ENCODE results near the gene SLC6A1.

SLC6A1 gene

DNA sequence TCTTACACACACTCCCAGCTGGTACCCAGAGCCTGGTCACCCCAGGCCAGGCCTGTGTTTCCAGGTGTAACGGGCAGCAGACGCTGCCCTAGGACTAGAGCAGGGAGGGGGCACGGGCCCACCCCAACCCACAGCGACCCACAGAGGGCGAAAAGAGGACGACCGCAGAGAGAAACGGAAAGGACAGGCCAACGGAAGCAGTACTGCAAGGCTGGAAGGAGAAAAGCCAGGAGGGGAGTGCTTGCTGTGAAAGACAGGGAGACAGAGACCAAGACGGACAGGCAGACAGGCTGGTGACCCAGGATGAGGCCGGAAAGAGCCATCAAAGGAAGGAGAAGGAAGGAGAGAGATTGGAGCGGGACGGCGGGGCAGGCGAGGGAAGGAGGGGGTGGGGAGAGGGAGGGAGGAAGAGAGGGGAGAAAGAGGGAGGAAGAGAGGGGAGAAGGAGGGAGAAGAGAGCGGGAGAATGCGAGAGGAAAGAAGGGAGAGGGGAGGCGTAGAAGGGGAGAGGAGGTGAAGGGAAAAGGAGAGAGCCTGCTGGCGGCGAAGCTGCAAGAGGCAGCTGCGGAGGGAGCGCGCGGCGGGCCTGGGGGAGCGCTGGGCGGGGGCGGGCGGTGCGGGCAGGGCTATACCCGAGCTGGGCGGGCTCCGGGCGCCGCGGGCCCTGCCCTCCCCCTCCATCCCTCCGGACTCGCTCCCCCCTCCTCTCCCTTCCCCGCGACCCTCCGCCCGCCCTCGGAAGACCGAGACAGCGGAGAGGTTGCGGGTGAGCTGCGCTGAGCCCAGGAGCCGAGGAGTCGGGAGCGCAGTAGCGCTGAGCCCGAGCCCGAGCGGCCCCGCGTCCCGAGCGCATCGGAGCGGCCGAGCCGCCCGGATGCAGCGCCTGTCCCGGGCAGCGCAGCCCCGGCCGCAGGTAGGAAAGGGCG is at the start of gene SLC6A1:
Gene SLC6A1 (plus strand): TSS at position 732 of the 926 bp plus-strand sequence. CDS start 24,464 bp downstream, outside the sequence.
- no peak for TF ChIP-seq ZNF274 (IDR thresholded peaks at IDR 0.05; ENCODE audit: low read depth, low read length)
- no peak within 1 kb of the TSS for H3K4me3 ChIP-seq (ENCODE audit: low read length)

DNA sequence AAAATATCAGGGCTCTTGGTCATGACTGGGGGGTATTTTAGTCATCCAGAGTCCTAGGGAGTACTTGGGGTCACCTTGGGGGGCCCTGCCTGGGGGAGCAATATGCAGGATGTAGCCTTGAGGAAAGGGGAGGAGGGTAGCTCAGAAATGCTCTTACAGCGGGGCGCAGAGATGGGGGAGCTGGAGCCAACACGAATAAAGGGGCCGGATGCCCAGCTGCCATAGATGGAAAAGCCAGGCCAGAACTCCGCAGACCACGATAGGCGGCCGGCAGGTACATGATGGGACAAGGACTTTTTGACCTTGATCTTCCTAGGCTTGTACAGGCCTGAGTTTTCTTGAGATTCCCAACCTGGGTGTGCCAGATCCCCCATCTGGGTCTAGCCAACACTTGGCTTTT is 47.7 kb upstream of the SLC6A1 start:
- no peak for TF ChIP-seq ZNF274 (IDR thresholded peaks at IDR 0.05; ENCODE audit: low read depth, low read length)
- H3K4me3 ChIP-seq (ENCODE audit: low read length): no peak overlapping the region

DNA sequence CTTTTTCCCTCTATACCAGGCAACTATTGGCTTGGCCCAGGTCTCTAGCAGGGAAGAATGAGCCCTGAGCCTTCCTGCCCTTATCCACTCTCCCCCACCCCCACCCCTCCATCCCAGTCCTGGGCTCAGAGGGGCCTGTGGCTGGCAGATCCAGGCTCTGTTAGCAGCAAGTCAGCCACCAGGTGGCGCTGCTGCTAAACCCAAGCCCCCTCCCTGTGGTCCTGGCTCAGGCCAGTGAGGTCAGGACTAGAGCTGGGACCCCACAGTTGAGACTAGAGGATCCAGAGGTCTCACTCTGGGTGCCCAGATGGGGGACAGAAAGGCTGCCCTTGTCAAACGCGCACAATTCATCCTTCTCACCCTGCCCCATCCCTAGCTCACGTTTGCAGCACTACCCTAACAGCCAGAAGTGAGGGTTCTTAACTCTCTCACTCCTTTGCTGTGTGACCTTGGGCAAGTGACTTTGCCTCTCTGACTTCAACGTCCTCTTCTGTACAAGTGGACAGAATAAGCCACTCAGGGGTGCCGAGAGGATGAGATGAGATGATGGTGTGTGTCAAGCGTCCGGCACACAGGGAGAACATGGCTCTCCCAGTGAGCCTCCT is 46.8 kb upstream of the SLC6A1 start:
- H3K4me3 ChIP-seq (ENCODE audit: low read length): no peak overlapping the region
- TF ChIP-seq ZNF274 (IDR thresholded peaks at IDR 0.05; ENCODE audit: low read depth, low read length): no peak

DNA sequence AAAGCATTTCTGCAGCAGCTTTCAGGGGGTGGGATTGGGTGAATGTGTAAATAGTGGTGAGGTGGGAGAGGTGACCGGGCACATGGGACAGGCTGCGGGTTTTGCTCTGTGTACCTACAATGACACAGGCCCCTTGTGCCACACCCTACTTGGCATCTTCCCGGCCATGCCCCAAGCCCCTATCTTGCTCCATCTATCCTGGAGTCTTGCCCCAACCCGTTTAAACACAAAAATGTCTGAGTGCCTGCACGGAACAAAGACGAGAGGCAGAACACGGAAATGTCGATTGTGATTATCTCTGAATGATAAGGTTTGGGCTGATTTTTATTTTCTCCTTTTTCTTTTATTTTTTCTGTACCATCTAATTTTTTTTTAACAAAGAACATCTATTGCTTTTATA is 46.0 kb upstream of the SLC6A1 start:
- TF ChIP-seq ZNF274 (IDR thresholded peaks at IDR 0.05; ENCODE audit: low read depth, low read length): no peak
- no peak overlapping the region for H3K4me3 ChIP-seq (ENCODE audit: low read length)

DNA sequence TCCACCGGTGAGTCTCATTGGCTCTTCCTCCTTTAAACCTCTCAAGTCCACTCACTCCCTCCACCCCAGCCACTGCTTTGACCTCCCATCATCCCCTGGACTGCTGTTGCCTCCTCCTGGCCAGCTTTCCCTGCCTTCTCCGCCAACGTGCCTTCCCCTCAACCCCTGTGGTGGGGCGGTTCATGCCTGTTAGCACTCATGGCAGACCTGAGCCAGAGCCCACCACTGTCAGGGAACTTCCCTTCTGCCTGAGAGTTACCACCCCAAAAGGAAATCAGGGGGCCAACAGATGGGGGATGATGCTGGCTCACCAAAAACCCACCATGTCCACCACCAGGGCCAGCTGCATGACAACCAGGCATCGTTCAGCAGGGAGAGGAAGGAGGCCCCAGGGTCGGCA is 44.2 kb upstream of the SLC6A1 start:
- TF ChIP-seq ZNF274 (IDR thresholded peaks at IDR 0.05; ENCODE audit: low read depth, low read length): no peak
- no peak overlapping the region for H3K4me3 ChIP-seq (ENCODE audit: low read length)

DNA sequence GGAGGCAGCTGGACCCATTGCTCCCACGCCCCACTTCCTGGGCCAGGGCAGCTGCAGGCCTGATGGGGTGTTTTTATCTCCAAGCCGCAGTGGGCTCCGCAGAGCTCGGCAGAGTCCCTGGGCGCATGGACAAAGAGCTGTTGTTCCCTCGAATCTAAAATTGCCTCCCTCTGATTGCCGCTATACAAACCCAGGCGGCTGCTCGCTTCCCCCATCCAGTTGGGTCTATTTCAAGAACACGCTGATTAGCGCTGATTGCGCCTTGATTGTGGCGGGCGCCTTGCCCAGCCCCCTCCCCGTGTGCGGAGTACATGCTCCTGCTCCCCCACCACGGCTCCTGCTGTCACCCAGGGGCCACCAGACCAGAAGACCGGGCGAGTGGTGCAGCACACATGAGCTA is 43.4 kb upstream of the SLC6A1 start:
- no peak for TF ChIP-seq ZNF274 (IDR thresholded peaks at IDR 0.05; ENCODE audit: low read depth, low read length)
- H3K4me3 ChIP-seq (ENCODE audit: low read length): no peak overlapping the region

DNA sequence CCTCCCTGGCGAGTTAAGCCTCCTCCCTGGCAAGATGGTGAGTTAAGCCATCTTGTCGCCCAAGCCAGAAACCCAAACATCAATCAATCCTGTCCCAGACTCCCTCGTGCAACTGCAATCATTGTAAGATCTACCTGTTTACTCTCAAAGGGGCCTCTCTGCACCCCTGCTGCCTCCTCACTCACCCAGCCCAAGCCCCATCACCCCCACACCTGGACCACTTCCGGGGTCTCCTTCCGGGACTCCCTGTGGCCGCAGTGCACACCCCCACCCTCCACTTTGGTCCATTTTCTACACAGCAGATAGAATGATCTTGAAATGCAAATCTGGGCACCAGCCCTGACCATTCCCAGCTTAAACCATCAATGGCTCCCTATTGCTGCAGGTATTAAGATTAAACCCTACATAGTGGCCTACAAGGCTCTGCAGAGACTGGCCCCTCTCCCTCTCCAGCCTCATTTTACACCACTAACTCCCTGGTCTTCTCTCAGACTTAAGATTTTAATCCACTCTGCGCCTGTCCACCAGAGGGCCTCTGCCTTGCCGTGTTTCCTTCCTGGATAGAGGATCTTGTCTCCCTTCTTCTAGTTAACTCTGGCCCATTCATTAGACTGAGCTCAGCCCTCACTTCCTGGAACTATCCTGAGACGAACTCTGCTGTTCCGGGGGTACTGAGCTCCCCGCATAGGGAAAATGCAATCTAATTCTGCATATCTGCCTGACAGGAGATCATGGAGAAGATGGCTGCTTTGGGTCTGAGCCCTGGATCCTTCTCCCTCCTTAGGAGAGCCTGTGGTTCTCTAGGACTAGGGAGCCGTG is 41.9 kb upstream of the SLC6A1 start:
- no peak overlapping the region for H3K4me3 ChIP-seq (ENCODE audit: low read length)

DNA sequence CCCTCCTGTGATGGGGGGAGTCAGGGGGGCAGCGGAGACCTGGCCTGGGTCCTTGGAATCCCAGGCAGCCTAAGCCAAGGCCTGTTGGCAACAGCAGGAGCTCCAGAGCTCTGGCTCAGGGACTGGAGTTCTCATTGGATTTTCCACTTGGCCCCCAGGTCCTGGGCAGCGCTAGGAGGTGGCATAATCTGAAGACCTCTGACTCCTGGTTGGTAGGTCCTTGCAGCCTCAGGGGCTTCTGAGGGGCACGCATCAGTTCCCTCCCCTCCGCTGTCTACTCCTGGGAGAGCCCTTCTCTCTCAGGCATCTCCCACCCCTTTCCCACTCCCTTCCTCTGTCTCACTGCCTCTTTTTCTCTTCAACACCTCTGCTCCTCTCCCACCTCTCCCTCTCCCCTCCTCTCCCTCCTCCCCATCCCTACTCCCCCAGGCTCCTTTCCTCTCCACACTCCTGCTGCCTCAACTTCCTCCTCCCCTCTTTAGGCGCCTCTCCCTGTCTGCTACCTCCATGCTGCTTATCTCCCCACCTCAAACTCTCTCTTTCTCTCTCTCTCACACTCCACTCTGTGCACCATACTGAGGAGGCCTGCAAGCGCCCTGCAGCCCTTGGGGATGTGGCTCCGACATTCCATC is 41.1 kb upstream of the SLC6A1 start:
- H3K4me3 ChIP-seq (ENCODE audit: low read length): no peak overlapping the region
- TF ChIP-seq ZNF274 (IDR thresholded peaks at IDR 0.05; ENCODE audit: low read depth, low read length): no peak

More for the DNA sequence above, 41.9 kb upstream of the SLC6A1 start:
- no peak for TF ChIP-seq ZNF274 (IDR thresholded peaks at IDR 0.05; ENCODE audit: low read depth, low read length)

DNA sequence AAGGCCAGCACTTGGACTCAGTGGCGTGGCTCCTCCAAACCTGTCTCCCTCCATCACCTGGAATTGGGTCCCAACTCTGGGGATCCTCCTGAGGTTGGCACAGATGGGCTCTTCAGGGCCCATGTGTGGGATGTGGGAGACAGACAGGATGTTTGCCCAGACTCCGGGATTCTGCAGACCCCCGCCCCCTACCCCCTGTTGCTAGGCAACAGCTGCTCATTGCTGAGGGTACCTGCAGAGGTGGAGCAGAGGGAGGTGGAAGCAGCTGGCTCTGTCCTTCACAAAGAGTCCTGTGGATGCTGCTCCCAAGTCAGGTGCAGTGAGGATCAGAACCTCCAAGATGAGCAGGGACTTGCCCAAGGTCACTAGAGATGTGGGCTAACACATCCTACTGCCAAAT is 40.0 kb upstream of the SLC6A1 start:
- TF ChIP-seq ZNF274 (IDR thresholded peaks at IDR 0.05; ENCODE audit: low read depth, low read length): no peak
- H3K4me3 ChIP-seq (ENCODE audit: low read length): no peak overlapping the region

DNA sequence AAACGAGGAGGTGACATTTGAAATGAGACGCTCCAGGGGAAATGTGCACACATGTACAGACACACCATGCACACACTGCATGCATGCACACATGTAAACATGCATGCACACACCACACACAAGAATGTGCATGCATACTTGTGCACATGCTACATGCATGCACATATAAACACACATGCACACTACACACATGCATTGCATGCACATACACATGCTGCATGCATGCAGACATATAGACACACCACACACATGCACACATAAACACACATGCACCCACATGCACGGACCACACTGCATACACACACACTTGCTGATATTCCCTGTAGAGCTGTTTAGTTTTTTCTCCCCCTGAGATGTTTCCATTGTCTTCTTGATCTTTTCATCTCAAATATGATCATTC is 37.8 kb upstream of the SLC6A1 start:
- no peak overlapping the region for H3K4me3 ChIP-seq (ENCODE audit: low read length)
- TF ChIP-seq ZNF274 (IDR thresholded peaks at IDR 0.05; ENCODE audit: low read depth, low read length): no peak

DNA sequence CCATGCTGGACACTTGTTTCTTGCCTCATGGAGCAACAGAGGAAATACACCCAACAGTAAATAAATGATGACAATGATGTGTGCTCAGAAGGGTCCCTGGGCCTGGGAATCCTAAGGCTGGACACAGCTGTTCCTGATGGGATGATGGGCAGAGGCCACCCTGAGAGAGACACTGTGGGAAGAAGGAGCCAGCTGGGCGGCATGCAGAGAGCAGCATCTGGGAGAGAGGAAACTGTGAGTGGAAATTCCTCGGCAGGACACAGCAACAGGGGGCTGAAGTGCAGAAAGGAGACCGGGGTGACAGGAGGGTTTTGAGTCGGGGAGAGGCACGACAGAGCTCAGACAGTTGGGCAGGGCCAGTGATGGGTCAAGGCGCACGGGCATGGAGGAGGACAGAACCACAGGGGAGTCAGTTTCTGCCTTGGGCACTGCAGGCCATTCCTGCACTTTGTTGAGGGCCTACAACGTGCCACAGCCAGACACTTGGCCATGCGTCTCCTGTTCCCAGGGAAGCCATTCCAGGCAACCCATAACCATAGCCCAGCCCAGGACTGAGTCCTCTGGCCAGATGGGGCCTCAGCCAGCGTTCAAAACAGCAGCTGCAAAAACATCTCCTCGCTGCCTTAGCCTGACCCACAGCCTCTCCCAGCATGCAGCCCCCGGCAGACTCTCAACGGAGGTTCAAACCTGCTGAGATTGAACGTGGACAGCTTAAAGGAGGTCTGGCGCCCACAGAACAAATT is 36.7 kb upstream of the SLC6A1 start:
- H3K4me3 ChIP-seq (ENCODE audit: low read length): no peak overlapping the region
- TF ChIP-seq ZNF274 (IDR thresholded peaks at IDR 0.05; ENCODE audit: low read depth, low read length): no peak

DNA sequence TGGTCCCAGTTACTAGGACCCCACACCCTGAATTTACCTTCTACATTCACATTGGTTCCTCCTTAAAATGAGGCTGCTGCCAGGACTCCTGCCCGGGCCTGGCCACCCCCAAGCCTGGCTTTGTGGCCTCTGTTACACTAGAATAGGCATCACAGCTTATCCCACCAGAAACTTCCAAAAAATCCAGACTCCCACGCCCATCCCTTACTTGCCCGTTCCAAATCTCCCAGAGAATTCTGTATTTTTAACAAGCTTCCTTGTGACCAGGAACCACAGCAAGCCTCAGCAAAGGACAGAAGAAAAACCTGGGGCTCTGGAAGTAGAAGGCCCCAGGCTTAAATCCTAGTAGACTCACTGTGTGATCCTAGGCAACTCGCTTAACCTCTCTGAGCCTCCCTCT is 36.0 kb upstream of the SLC6A1 start:
- H3K4me3 ChIP-seq (ENCODE audit: low read length): no peak overlapping the region
- TF ChIP-seq ZNF274 (IDR thresholded peaks at IDR 0.05; ENCODE audit: low read depth, low read length): no peak

DNA sequence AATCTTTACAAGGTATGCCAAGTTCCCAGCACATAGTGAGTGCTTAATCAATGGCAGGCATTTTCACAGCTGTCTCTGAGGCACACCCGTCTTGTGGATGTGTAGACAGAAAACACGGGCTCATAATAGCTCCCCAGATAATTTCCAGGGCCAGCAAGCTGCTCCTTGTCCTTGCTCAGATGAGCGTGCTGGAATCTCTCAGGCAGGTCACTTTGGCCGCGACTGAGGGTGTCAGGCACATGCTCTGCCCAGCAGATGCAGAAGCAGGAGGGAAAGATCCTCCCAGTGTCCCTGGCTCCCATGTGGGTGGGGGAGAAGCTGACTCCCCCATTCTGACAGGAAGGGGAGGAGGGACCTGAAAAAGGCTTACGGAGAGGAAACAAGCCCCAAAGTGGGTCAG is 35.6 kb upstream of the SLC6A1 start:
- H3K4me3 ChIP-seq (ENCODE audit: low read length): no peak overlapping the region
- no peak for TF ChIP-seq ZNF274 (IDR thresholded peaks at IDR 0.05; ENCODE audit: low read depth, low read length)
